Endothelial cell of umbilical vein (primary cell): ENCODE measurements around the gene TMC3.

ENCODE experiments used
- EZH2 ChIP-seq: IDR thresholded peaks from 2 replicates; pipeline ENCODE4 v1.6.1; 2012; ENCODE audit warnings: borderline replicate concordance, low read depth, mild to moderate bottlenecking, moderate library complexity, low read length, inconsistent platforms; ENCODE audit not compliant: severe bottlenecking
- JUN ChIP-seq: IDR thresholded peaks from 2 replicates; pipeline ENCODE4 v1.6.1; 2011; ENCODE audit warnings: borderline replicate concordance, low read depth; ENCODE audit not compliant: insufficient read length, insufficient read depth
- POLR2A ChIP-seq: IDR thresholded peaks from 2 replicates; pipeline ENCODE4 v1.6.1; 2012; ENCODE audit warnings: low read depth, mild to moderate bottlenecking, control low read depth, low read length
- POLR2AphosphoS5 ChIP-seq: IDR thresholded peaks from 2 replicates; pipeline ENCODE4 v1.6.1; 2012; ENCODE audit warnings: low read depth, mild to moderate bottlenecking, control low read depth, low read length, moderate library complexity; ENCODE audit not compliant: insufficient read depth
- TF ChIP-seq, protein P1 (sequence below): IDR thresholded peaks from 2 replicates; pipeline ENCODE4 v1.6.1; 2011; ENCODE audit not compliant: insufficient read depth, insufficient read length
- TF ChIP-seq, protein P2 (sequence below), 2 donors: IDR thresholded peaks; 1 replicate in 1 of 2; 2 replicates in 1 of 2; pipeline ENCODE4 v1.5.1; 2011; ENCODE audit warnings: low read length in 2 of 2, mild to moderate bottlenecking in 2 of 2, moderate library complexity in 2 of 2, control low read depth in 1 of 2, inconsistent platforms in 1 of 2, low read depth in 1 of 2; ENCODE audit not compliant: insufficient read depth in 1 of 2; ENCODE audit errors: extremely low read depth in 1 of 2

DNA sequence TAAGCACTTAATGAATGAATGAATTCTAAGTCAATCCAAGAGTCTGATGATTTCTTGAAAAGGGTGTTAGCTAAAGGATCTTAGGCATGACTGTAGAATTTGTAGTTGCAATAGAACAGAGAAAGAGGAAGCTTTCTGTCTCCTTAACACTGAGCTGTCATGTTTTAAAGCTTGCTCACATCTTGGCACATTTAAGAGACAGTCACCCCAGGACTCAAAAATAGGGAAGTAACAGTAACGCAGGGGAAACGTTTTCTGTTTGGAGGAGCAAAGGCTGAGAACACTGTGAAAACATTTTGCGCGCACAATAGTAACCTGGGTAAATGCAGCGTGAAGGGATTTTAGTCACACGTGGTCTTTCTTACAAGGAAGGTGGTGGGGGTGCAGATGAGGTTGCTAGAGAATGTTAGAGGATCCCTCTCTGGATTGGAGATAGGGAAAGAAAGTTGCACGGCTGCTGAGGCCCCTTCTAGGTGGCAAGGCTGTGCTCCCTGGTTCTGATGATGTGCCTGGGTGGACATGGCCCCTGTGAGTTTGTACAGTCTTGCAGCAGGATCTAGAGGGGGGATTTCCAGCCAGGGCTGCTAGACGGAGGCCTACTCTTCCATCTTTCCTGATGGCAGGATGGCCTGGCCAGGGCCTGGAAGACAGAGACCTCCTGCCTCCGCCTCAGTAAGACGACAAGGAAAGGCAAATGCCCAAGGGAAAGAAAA lies 62.1 kb downstream of the TMC3 start:
- TF ChIP-seq, protein P1, sequence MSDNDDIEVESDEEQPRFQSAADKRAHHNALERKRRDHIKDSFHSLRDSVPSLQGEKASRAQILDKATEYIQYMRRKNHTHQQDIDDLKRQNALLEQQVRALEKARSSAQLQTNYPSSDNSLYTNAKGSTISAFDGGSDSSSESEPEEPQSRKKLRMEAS: no peak
- TF ChIP-seq, protein P2, sequence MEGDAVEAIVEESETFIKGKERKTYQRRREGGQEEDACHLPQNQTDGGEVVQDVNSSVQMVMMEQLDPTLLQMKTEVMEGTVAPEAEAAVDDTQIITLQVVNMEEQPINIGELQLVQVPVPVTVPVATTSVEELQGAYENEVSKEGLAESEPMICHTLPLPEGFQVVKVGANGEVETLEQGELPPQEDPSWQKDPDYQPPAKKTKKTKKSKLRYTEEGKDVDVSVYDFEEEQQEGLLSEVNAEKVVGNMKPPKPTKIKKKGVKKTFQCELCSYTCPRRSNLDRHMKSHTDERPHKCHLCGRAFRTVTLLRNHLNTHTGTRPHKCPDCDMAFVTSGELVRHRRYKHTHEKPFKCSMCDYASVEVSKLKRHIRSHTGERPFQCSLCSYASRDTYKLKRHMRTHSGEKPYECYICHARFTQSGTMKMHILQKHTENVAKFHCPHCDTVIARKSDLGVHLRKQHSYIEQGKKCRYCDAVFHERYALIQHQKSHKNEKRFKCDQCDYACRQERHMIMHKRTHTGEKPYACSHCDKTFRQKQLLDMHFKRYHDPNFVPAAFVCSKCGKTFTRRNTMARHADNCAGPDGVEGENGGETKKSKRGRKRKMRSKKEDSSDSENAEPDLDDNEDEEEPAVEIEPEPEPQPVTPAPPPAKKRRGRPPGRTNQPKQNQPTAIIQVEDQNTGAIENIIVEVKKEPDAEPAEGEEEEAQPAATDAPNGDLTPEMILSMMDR (IDR thresholded peaks at IDR 0.05; ENCODE audit: extremely low read depth in 1 of 2, insufficient read depth in 1 of 2, low read depth in 1 of 2, low read length in 2 of 2): no peak
- TF ChIP-seq POLR2A: no peak
- no peak for TF ChIP-seq JUN
- no peak for TF ChIP-seq EZH2
- TF ChIP-seq POLR2AphosphoS5: no peak
